SW 1271 (cell line): ENCODE measurements around the gene ZNHIT2.
A peak's percentile ranks its signal among the peaks of the same experiment; 100 is the strongest.
"Not testable (repeated sequence)": the region's sequence is repeated elsewhere in the genome, so short reads cannot be mapped to it uniquely, and the experiment has no call there.

Experiments used
- DNase-seq, 2 experiments: peaks; one replicate each; lab custom pipeline; 2025; lab: John Stamatoyannopoulos, UW

Gene ZNHIT2

GRCh38 chr11:65117206-65118096, at the start of gene ZNHIT2:
TSS of gene ZNHIT2 (minus strand) at chr11:65117701. CDS start at chr11:65117653, 48 bp downstream.
- peak; percentile 95 to 97 for DNase-seq

GRCh38 chr11:65166893-65167292, 49.4 kb upstream of the ZNHIT2 start:
- DNase-seq: no peak

- DNase-seq: no peak
Measured at GRCh38 chr11:65165410-65166317, 48.2 kb upstream of the ZNHIT2 start.

- no peak for DNase-seq
Measured at GRCh38 chr11:65163684-65164083, 46.2 kb upstream of the ZNHIT2 start.

GRCh38 chr11:65160643-65161042, 43.1 kb upstream of the ZNHIT2 start:
- no peak for DNase-seq

GRCh38 chr11:65159012-65159411, 41.5 kb upstream of the ZNHIT2 start:
- no peak for DNase-seq

GRCh38 chr11:65157336-65157735, 39.8 kb upstream of the ZNHIT2 start:
- no peak for DNase-seq

GRCh38 chr11:65156926-65157325, 39.4 kb upstream of the ZNHIT2 start:
- DNase-seq: no peak

- DNase-seq: no peak
Measured at GRCh38 chr11:65156256-65156655, 38.8 kb upstream of the ZNHIT2 start.

GRCh38 chr11:65152122-65152521, 34.6 kb upstream of the ZNHIT2 start:
- no peak for DNase-seq

- DNase-seq: no peak
Measured at GRCh38 chr11:65151331-65151899, 33.9 kb upstream of the ZNHIT2 start.

GRCh38 chr11:65150509-65151299, 33.2 kb upstream of the ZNHIT2 start:
- peak; percentile 64 to 83 for DNase-seq

- not testable (repeated sequence) for DNase-seq
Measured at GRCh38 chr11:65150131-65150508, 32.6 kb upstream of the ZNHIT2 start.

- no peak for DNase-seq
Measured at GRCh38 chr11:65148657-65149056, 31.2 kb upstream of the ZNHIT2 start.

- DNase-seq: no peak
Measured at GRCh38 chr11:65147352-65148075, 30.0 kb upstream of the ZNHIT2 start.

GRCh38 chr11:65141896-65142494, 24.5 kb upstream of the ZNHIT2 start:
- DNase-seq: no peak

GRCh38 chr11:65136515-65137096, 19.1 kb upstream of the ZNHIT2 start:
- DNase-seq: no peak

- DNase-seq: no peak
Measured at GRCh38 chr11:65135633-65136145, 18.2 kb upstream of the ZNHIT2 start.

GRCh38 chr11:65134952-65135632, 17.6 kb upstream of the ZNHIT2 start:
- peak; percentile 94 to 98 for DNase-seq
